D341Med (cell line): ENCODE results near the gene CFAP58.

Source experiments
- DNase-seq: peaks from one replicate; pipeline ENCODE4 v3.0.0; 2012; ENCODE audit warnings: low spot score

The CFAP58 gene

GRCh38 chr10:104336821-104337467 is 16.7 kb upstream of the CFAP58 start:
- no peak for DNase-seq

- no peak for DNase-seq
Observed at GRCh38 chr10:104337521-104337984, 16.1 kb upstream of the CFAP58 start.

- peak; percentile 70 for DNase-seq
Observed at GRCh38 chr10:104337985-104338735, 15.5 kb upstream of the CFAP58 start, which contains the start of gene ITPRIP. ITPRIP (minus strand) TSS chr10:104338465; CDS start chr10:104316051, 22,414 bp downstream.

- DNase-seq, result no peak
Observed at GRCh38 chr10:104339469-104340110, 14.0 kb upstream of the CFAP58 start.

- no peak for DNase-seq
Observed at GRCh38 chr10:104340111-104340526, 13.5 kb upstream of the CFAP58 start.

GRCh38 chr10:104340641-104341040 is 13.0 kb upstream of the CFAP58 start:
- DNase-seq, result no peak

- no peak for DNase-seq
Observed at GRCh38 chr10:104342941-104343411, 10.7 kb upstream of the CFAP58 start.

- DNase-seq, result no peak
Observed at GRCh38 chr10:104344219-104344618, 9.4 kb upstream of the CFAP58 start.

- no peak for DNase-seq
Observed at GRCh38 chr10:104345515-104345914, 8.1 kb upstream of the CFAP58 start.

- DNase-seq, result no peak
Observed at GRCh38 chr10:104345941-104346340, 7.7 kb upstream of the CFAP58 start.

GRCh38 chr10:104347295-104348045 is 6.2 kb upstream of the CFAP58 start:
- no peak for DNase-seq

- no peak for DNase-seq
Observed at GRCh38 chr10:104348601-104349000, 5.0 kb upstream of the CFAP58 start.

- no peak for DNase-seq
Observed at GRCh38 chr10:104349623-104350126, 4.0 kb upstream of the CFAP58 start.

- peak; percentile 48 for DNase-seq
Observed at GRCh38 chr10:104350127-104350635, 3.5 kb upstream of the CFAP58 start.

- DNase-seq, result no peak
Observed at GRCh38 chr10:104351061-104351702, 2.5 kb upstream of the CFAP58 start.

GRCh38 chr10:104351919-104352318 is 1.7 kb upstream of the CFAP58 start:
- DNase-seq, result no peak

GRCh38 chr10:104359811-104360210 is 6.2 kb downstream of the CFAP58 start:
- no peak for DNase-seq

GRCh38 chr10:104367904-104368303 is 14.3 kb downstream of the CFAP58 start:
- DNase-seq, result no peak

GRCh38 chr10:104368381-104368780 is 14.7 kb downstream of the CFAP58 start:
- DNase-seq, result no peak

- DNase-seq, result no peak
Observed at GRCh38 chr10:104371753-104372152, 18.1 kb downstream of the CFAP58 start.

GRCh38 chr10:104374591-104374990 is 21.0 kb downstream of the CFAP58 start:
- DNase-seq, result no peak
